HG02678 (cell line): ENCODE data around the gene HECW1.
A peak's percentile ranks its signal among the peaks of the same experiment; 100 is the strongest.
"Not testable (repeated sequence)": the region's sequence is repeated elsewhere in the genome, so short reads cannot be mapped to it uniquely, and the experiment has no call there.

Experiments used
- ATAC-seq: cut with Tn5 transposase; IDR thresholded peaks from one replicate; pipeline ENCODE4 v1.9.1; 2021; ENCODE audit warnings: mild to moderate bottlenecking, moderate library complexity; ENCODE audit not compliant: unreplicated experiment

The HECW1 gene

DNA sequence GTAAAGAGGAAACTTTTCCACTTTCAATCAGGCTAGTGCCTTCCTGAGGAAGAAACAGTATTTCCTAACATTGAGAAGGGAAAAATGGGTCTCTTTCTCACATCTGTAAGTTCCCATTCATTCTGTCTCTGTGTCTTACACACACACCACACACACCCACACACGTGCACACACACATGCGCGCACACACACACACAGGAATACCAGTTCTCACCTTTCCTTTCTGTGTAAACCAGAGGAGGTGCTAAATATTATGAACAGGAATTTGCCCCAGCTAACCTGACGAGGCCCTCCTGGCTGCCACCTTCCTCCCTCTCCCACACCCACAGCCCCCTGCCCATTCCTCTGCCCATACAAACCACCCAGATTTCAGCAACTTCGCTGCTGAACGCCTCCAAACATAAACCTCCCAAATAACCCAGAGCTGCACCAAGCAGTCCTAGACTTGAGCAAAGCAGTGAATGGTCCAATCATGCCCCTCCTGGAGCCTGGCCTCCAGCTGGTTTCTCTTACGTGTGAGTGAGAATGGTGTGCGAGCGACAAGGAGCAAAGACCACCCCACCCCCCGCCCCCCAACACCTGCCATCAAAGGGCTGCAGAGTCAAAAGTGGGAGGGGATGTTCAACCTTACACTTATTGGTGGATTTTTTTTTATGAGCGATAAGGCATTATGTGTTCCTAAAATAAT is 190.5 kb downstream of the HECW1 start:
- ATAC-seq: no peak

DNA sequence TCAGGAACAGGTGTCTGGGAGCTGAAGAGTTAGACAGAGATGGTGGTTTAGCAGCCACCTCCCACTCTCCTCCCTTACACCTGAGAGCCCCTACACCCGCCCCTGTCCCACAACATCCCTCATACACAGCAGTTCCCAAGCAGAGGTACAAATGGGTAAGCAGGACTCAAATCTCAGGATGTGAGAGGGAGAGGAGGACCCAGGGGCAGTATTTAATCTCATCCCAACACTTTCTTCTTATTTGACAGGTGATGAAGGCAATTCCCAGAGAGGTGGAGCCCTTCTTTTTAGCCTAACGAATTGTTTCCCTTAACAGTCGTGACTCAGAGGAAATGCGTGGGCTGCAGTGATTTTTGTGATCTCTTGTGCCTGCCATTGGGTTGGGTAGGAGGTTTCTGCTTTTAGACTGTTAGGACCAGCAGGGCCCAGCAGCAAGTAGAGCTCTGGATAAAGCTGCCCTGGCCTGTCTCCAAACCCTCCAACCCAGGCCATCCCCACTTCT is 191.3 kb downstream of the HECW1 start:
- no peak for ATAC-seq

DNA sequence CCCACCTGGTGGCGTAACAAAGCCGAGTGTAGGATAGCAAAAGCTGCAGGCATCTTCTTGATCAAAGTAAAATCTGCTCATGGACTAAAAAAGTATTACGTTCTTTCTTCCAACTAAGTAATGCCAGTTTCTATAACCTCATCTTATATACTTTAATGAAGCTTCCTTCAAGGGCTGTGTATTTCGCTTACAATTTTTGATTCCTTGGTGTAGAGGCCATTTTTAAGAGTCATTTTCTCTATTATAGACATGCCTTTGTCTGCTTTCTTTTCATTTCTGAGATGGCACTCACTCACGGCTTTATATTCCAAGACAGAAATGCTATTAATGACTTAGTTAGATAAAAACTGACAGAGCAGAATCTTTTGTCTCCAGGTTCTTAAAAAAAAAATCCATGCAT is 194.0 kb downstream of the HECW1 start:
- no peak for ATAC-seq

DNA sequence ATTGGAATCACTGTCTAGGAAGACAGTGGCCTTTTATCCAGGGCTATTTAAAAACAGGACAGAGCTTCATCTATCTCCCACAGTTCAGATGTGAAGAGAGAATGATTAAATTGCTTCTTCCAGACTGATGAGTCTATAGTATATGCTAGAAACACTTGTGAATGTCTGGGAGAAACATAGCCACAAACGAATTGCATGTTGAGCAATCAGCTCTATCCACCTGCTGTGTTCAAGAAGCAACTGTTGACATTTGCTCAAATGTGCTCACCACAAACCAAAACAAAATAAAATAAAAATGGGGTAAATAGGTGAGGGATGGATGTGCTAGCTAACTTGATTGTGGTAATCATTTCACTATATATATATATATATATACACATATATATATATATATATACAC is 195.1 kb downstream of the HECW1 start:
- ATAC-seq: no peak

DNA sequence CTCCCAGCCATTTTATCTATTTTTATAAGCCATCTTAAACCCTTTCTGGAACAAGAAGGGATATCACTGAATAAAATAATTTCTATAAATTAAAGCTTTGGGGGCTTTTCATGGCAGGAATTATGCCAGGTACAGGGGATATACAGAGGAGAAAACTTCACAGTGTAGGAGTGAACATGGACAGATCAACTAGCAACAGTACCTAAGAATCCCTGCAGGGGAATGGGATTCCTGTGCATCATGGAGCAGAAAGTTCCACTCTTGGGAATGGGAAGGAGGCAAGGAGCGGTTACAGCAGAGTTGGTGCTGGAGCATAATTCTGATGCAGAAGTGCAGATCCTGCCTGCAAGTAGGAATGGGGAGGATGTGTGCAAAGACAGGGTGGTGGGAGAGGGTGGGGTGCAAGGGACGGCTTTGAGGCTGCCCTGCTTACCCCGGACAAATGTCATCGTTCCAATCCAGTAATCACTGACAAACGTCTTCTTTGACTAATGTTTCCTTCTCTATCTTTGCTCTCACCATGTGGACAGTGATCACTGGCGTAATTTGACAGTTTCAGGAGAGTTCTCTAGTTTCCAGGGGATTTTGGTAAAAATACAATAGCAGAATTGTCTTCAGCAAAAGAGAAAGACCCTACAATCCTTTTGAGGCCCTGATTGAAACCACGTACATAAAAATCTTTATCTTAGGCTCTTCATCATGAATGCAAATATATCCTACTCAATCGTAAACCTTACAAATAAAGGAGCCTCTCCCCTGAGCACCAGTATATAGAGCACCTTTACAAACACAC is 196.7 kb downstream of the HECW1 start:
- peak; percentile 69 for ATAC-seq

GRCh38 chr7:43309706-43310022 is 197.2 kb downstream of the HECW1 start:
- ATAC-seq: peak; percentile 34

DNA sequence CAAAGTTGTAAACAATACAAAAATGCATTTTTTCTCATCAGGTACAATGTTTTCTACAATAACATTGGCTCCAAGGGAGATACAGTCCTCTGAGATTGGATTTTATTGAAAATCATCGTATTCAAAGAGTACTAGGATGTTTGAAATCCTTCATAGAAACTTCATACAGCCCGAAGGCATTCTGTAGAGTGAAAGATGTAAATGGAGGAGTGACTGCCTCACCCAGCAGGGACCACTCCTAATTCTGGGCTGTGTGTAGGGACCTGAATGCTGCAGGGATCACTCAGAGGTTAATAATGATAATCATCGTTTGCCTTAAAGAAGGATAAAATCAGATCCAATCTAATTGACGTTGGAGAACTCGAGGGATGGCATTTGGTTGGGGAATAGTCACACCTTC is 198.6 kb downstream of the HECW1 start:
- no peak for ATAC-seq

GRCh38 chr7:43311694-43312093 is 199.2 kb downstream of the HECW1 start:
- ATAC-seq: no peak

- no peak for ATAC-seq
These were observed 201.4 kb downstream of the HECW1 start for GRCh38 chr7:43313628-43314378.

DNA sequence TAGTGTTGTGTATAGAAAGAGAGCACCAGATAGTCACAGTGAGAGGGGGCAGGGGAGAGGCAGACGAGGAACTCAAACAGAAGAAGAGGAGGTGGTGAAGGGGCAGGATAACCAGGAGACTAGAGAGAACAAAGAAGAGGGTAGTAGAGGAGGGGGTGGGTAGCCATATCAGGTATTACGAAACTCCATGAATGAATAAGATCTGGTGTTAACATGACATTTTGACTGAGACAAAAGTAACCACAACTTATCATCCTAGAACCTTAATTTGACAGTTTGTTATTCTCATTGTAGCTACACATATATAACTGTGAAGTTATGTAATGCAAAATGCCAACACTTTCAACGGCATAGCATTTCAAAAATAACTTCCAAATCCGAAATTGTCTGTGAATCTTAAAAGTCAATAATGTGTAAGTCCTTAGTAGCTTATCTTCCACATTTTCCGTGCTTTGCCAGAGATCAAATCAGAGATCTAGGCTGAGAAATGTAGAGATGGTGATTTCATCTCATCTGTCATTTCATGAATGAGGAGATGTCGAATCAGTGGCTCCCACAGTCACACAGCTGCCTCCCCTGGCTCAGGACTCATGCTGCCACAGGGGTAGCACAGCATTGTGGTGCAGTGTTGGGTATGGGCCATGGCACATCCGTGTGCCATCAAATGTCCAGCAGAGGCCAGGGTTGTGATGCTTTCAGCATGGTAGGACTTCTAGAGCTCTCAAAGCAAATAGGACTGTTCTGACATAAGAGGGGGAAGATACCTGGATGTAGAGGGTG is 202.1 kb downstream of the HECW1 start:
- no peak for ATAC-seq

DNA sequence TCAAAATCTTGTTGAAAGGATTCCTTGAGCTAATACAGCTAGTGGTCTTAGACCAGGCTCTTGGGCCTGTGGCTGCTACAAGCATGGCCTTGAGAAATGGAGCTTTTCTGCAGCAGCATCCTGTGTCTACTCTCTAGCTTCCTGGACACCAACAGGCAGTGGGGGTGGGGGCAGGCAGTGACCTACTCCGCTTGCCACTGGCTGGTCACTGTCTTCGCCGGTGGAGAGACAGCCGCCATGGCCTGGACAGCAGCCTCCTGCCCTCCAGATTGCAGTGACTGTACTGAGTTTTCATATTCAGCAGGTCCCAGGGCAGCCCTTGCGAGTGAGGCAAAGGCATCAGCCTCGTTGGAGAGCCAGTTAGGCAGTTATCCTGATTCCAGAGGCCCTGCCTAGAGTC is 204.6 kb downstream of the HECW1 start:
- no peak for ATAC-seq

- no peak for ATAC-seq
These were observed 205.8 kb downstream of the HECW1 start for GRCh38 chr7:43318188-43318770.

GRCh38 chr7:43325595-43325994 is 213.1 kb downstream of the HECW1 start:
- ATAC-seq: no peak

- ATAC-seq: no peak
These were observed 215.9 kb downstream of the HECW1 start for GRCh38 chr7:43328336-43328735.

DNA sequence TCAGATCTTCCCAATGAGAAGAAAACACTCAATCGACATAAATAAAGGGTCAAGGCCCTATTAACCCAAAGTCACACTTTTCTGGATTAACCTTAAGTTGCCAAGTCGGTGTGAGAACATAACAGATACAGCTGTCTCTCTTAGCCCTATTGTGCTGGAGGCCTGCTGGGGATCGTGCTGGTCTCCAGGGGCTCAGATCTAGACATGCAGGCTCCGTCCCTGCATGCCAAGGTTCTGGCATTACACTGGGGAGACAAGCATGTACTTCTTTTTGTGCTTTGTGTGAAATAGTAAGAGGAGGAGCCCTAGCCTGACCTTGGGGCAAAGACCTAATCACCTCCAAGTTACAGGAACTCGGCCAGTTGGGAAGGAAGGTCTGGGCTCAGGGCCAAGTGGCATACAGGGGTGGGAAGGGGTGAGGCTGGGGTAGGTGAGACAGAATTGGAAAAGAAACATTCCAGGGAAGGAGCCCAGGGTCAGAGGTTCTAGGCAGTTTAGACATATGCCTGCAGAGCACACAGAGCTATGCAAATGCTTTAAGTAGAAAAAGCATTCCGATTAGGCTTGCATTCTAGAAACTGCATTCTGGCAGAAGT is 216.4 kb downstream of the HECW1 start:
- ATAC-seq: no peak

DNA sequence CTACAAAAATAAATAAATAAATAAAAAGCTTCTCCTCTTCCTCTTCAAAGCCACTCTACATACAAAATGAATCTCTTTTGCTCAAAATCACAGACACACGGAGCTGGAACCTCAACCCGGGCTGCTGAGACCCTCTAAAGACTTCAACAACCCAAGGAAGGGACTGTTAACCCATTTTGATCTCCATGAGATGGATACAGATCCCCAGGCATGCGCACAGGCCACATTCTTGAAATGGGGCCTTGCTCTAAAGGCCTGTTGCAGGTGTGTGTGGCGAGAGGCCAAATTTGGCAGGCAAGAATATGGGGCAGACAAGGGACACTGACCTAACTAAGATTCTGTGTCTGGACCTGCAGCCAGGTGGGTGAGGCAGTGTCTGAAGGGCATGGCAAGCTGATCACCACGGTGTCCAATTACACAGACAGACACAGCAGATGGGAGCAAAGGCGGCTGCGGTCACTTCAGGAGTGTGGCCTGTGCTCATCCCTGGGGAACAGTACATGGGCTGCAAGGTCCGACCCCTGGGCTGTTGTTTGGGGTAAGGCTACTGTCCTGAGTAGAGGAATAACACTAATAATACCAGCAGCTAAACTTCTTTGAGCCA is 219.8 kb downstream of the HECW1 start:
- no peak for ATAC-seq

DNA sequence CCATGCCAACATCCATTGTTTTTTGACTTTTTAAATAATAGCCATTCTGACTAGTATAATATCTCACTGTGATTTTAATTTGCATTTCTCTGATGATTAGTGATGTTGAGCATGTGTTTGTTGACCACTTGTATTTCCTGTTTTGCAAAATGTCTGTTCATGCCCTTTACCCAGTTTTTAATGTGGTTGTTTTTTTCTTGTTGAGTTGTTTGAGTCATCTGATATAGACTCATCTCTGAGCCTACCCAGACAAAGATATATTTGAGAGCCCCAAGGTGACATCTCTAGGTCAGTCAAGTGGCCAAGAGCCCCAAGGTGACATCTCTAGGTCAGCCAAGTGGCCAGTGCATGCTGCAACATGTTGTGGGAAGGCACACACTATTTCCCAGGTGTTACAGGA is 224.7 kb downstream of the HECW1 start:
- ATAC-seq: no peak

- no peak for ATAC-seq
These were observed 225.4 kb downstream of the HECW1 start for GRCh38 chr7:43337811-43338210.

GRCh38 chr7:43341132-43341531 is 228.7 kb downstream of the HECW1 start:
- ATAC-seq: no peak

DNA sequence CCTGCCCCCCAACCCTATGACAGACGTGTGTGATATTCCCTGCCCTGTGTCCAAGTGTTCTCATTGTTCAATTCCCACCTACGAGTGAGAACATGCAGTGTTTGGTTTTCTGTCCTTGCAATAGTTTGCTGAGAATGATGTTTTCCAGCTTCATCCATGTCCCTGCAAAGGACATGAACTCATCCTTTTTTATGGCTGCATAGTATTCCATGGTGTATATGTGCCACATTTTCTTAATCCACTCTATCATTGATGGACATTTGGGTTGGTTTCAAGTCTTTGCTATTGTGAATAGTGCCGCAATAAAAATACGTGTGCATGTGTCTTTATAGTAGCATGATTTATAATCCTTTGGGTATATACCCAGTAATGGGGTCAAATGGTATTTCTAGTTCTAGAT is 231.0 kb downstream of the HECW1 start:
- not testable (repeated sequence) for ATAC-seq
